Measurements from ENCODE around the gene MAP6. TPM values are rescaled to one million over a fixed set of nuclear protein-coding genes. Genes with fewer than 3 reads are reported as not detected.
A peak's percentile ranks its signal among the peaks of the same experiment; 100 is the strongest.

Gene MAP6
- total and polyA plus RNA-seq, 2 of the 13 experiments (the other 11 are each of a cell fraction or from before 2014, with no cell fraction given): 0.04 TPM; not detected in 1

DNA sequence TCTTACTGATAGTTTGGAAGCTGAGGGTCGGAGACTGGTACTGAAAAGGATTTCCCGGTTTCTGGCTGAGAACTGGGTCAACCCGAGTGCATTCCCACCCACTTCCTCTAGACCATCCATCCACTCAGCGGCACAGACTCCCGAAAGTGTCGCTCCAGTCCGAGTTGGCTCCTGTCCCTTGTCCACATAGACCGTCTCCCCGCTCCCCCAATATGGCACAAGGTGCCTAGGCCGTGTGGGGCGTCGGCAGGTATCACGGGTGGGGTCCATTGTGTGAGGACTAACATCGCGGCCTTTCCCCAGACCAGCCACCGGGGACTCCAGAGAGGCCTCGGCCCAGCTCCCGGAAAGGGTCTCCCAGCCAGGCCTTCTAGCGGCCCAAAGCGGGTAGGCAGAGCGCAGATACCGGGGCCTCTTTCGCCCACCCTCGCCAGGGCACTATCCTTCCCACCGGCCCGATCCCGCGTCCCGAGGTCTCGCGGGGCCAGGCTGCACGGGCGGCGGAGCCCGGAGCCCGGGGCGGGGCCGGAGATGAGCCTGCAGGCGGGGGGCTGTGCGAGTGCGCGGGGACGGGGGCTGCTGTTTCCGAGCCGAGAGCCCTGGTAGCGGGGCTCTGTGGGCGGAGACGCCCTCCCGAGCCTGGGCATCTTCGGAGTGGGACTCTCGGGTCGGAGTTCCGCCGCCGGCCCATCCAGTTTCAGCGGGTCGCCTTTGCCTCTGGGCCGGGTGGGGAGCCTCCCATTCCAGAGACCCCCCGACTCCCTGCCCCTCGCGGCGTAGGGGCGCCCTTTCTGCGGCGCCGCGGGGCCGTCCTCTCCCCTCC lies 85.7 kb downstream of the MAP6 start (continued):
- TF ChIP-seq SRSF9 (IDR thresholded peaks at IDR 0.05; ENCODE audit: borderline replicate concordance, insufficient read depth, low read depth, low read length, poor library complexity, severe bottlenecking) (no peak), ZNF687 (CRISPR knock-in tag; IDR thresholded peaks at IDR 0.05) (peak; percentile 53), ZNF740 (CRISPR knock-in tag; IDR thresholded peaks at IDR 0.05) (no peak), RORA (CRISPR knock-in tag; IDR thresholded peaks at IDR 0.05) (no peak), ZNF230 (CRISPR knock-in tag; IDR thresholded peaks at IDR 0.05) (no peak), BRD4 (CRISPR knock-in tag; IDR thresholded peaks at IDR 0.05) (no peak), STAG1 (CRISPR knock-in tag; IDR thresholded peaks at IDR 0.05) (peak; percentile 18; the same call in 1 of the 2 replicates), PHF8 (CRISPR knock-in tag; IDR thresholded peaks at IDR 0.05) (peak; percentile 34; the same call in 1 of the 2 replicates), ZFP62 (CRISPR knock-in tag; IDR thresholded peaks at IDR 0.05) (no peak), ATF1 (CRISPR knock-in tag; IDR thresholded peaks at IDR 0.05) (no peak), ZBTB42 (CRISPR knock-in tag; IDR thresholded peaks at IDR 0.05) (no peak)
